Measurements from ENCODE around the gene ERP29. TPM values are rescaled to one million over a fixed set of nuclear protein-coding genes. Genes with fewer than 3 reads are reported as not detected.
"Not testable (repeated sequence)": the region's sequence is repeated elsewhere in the genome, so short reads cannot be mapped to it uniquely, and the experiment has no call there.

Gene ERP29
- total and polyA plus RNA-seq, 9 donors: 28.1 to 169 (median 71.4) TPM

DNA sequence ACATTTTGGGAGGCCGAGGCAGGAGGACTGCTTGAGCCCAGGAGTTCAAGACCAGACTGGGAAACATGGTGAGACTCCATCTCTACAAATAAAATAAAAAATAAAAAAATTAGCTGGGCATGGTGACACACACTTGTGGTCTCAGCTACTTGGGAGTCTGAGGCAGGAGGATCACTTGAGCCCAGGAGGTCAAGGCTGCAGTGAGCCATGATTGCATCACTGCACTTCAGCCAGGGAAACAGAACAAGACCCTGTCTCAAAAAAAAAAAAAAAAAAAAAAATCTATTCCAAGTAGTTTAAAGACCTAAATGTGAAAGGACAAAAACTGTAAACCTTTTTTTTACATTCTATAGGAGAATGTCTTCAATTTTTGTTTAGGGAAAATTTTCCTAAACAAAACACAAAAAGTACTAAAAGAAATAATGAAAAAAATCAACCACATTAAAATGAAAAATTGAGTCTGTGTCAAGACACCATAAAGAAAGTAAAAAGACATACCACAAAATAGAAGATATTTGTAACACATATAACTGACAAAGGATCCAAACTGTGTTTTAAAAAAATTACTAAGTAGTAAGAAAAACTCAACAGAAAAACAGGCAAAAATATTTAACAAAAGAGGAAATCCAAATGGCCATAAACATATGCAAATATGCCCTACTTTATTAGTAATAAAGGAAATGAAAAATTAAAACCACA, 17.3 kb upstream of the ERP29 start:
- intact Hi-C loops (cut with DNase I): no loop called here

DNA sequence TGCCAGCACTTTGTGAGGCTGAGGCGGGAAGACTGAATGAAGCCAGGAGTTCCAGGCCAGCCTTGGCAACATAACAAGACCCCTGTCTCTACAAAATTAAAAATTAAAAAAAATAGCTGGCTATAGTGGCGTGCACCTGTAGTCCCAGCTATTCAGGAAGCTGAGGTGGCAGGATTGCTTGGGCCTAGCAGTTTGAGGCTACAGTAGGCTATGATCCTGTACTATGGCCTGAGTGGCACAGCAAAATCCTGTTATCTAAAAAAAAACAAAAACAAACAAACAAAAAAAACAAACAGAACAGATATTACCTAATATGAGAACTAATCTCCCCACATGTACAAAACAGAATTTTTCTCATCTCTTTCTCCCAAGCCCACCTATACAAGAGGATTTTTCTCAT, 15.9 kb upstream of the ERP29 start:
- intact Hi-C loops (cut with DNase I): no loop called here

More for the DNA sequence above, 17.3 kb upstream of the ERP29 start:
- no peak for DNase-seq
- 98 to 100% (median 100%) methylated on average over 1 of the region's 1 CpG for WGBS, 3 donors
- no peak for TF ChIP-seq EP300 (IDR thresholded peaks at IDR 0.05)
- TF ChIP-seq, protein P1, sequence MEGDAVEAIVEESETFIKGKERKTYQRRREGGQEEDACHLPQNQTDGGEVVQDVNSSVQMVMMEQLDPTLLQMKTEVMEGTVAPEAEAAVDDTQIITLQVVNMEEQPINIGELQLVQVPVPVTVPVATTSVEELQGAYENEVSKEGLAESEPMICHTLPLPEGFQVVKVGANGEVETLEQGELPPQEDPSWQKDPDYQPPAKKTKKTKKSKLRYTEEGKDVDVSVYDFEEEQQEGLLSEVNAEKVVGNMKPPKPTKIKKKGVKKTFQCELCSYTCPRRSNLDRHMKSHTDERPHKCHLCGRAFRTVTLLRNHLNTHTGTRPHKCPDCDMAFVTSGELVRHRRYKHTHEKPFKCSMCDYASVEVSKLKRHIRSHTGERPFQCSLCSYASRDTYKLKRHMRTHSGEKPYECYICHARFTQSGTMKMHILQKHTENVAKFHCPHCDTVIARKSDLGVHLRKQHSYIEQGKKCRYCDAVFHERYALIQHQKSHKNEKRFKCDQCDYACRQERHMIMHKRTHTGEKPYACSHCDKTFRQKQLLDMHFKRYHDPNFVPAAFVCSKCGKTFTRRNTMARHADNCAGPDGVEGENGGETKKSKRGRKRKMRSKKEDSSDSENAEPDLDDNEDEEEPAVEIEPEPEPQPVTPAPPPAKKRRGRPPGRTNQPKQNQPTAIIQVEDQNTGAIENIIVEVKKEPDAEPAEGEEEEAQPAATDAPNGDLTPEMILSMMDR (IDR thresholded peaks at IDR 0.05): no peak
- TF ChIP-seq POLR2A (IDR thresholded peaks at IDR 0.05): no peak
- Histone ChIP-seq H3K4me1 (ENCODE audit: insufficient read depth) (no peaks in the 10 kb centered on the region), H3K4me3 (no peak overlapping the region), H3K27ac (no peak overlapping the region), H3K36me3 (no peaks in the 10 kb centered on the region), H3K27me3 (no peaks in the 10 kb centered on the region), H3K9me3 (no peaks in the 10 kb centered on the region)

DNA sequence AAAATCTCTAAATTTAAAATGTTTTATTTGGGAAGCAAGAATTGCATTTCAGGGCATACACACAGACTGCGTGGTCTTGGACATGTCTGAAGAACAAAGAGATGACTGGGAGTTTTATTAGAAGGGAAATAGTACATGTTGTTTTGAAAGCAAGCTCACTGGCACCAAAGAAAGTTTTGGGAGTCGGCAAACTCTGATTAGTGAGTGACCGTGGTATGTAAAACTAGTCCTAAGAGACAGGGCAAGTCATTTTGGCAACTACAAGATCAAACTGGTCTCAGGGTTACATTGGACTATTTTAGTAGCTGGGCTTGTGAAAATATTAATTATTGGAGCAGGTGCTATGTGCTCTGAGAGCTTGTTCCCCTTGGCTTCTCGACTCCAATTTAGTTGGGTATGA, 15.2 kb upstream of the ERP29 start:
- WGBS, 3 donors: 75 to 84% (median 76%) methylated on average over 4 of the region's 4 CpGs
- no peaks in the 10 kb centered on the region for H3K9me3 ChIP-seq
- H3K4me1 ChIP-seq (ENCODE audit: insufficient read depth): no peaks in the 10 kb centered on the region
- no peak overlapping the region for H3K4me3 ChIP-seq
- H3K27me3 ChIP-seq: no peaks in the 10 kb centered on the region
- no peaks in the 10 kb centered on the region for H3K36me3 ChIP-seq
- TF ChIP-seq, protein P1 (IDR thresholded peaks at IDR 0.05): no peak
- TF ChIP-seq EP300 (IDR thresholded peaks at IDR 0.05): no peak
- no peak for TF ChIP-seq POLR2A (IDR thresholded peaks at IDR 0.05)
- intact Hi-C loops (cut with DNase I): no loop called here
- no peak for DNase-seq
- no peak overlapping the region for H3K27ac ChIP-seq

More for the DNA sequence above, 15.9 kb upstream of the ERP29 start:
- no peaks in the 10 kb centered on the region for H3K4me1 ChIP-seq (ENCODE audit: insufficient read depth)
- 96 to 98% (median 97%) methylated on average over 2 of the region's 2 CpGs for whole genome bisulfite sequencing, 3 donors
- H3K4me3 ChIP-seq: no peak overlapping the region
- TF ChIP-seq, protein P1 (IDR thresholded peaks at IDR 0.05): no peak
- TF ChIP-seq POLR2A (IDR thresholded peaks at IDR 0.05) (no peak), EP300 (IDR thresholded peaks at IDR 0.05) (no peak)
- no peaks in the 10 kb centered on the region for H3K36me3 ChIP-seq
- DNase-seq: no peak
- H3K9me3 ChIP-seq: no peaks in the 10 kb centered on the region
- no peaks in the 10 kb centered on the region for H3K27me3 ChIP-seq
- no peak overlapping the region for H3K27ac ChIP-seq

DNA sequence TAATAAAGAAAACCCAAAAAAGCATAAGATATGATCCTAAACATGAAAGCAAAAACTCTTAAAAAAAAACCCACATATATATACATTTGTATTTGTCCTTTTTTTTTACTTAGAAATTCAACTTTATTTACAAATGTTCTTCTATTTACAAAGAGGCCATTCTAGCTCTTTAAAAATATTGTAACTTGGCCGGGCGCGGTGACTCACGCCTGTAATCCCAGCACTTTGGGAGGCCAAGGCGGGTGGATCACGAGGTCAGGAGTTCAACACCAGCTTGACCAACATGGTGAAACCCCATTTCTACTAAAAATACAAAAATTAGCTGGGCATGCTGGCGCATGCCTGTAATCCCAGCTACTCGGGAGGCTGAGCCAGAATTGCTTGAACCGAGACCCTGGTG, 14.1 kb upstream of the ERP29 start:
- intact Hi-C loops (cut with DNase I); DNase-seq; H3K36me3 ChIP-seq; H3K4me3 ChIP-seq; H3K27ac ChIP-seq; H3K27me3 ChIP-seq; H3K9me3 ChIP-seq; H3K4me1 ChIP-seq (ENCODE audit: insufficient read depth): not testable (repeated sequence)
- WGBS, 3 donors: 93 to 95% (median 94%) methylated on average over 9 of the region's 9 CpGs

- intact Hi-C loops (cut with DNase I): no loop called here
- no peaks in the 10 kb centered on the region for H3K27me3 ChIP-seq
- no peak overlapping the region for H3K27ac ChIP-seq
- no peaks in the 10 kb centered on the region for H3K36me3 ChIP-seq
- DNase-seq: no peak
- H3K4me1 ChIP-seq (ENCODE audit: insufficient read depth): no peaks in the 10 kb centered on the region
- WGBS, 3 donors: 93 to 95% (median 94%) methylated on average over 8 of the region's 8 CpGs
- TF ChIP-seq, protein P1 (IDR thresholded peaks at IDR 0.05): no peak
- TF ChIP-seq EP300 (IDR thresholded peaks at IDR 0.05) (no peak), POLR2A (IDR thresholded peaks at IDR 0.05) (no peak)
- H3K4me3 ChIP-seq: no peak overlapping the region
- H3K9me3 ChIP-seq: no peaks in the 10 kb centered on the region
These were observed 12.4 kb upstream of the ERP29 start for GRCh38 chr12:112000820-112001219.
